ENCODE data around the gene ASPN.

- TF ChIP-seq POLR2A (IDR thresholded peaks at IDR 0.05; ENCODE audit: low read length) (no peak), GATA1 (IDR thresholded peaks at IDR 0.05; ENCODE audit: low read depth, low read length) (no peak)
These were observed 7.7 kb downstream of the ASPN start for GRCh38 chr9:92474587-92474986.
